OCI-LY7 (cell line): Measurements from ENCODE around the gene MARCKS. TPM values are rescaled to one million over a fixed set of nuclear protein-coding genes. Genes with fewer than 3 reads are reported as not detected.

Experiments used
- BruUV-seq: library from RNA; stranded (reverse); fragments of 400-500 nt; replicated peaks from 2 replicates; lab custom pipeline; 2021; lab: Mats Ljungman, UMichigan
- CTCF ChIA-PET: fragments of 300-600 bp; sonication (Branson Sonifier 250); formaldehyde crosslinking; loops from one replicate; lab custom pipeline; 2022; ENCODE audit warnings: antibody characterized with exemption; ENCODE audit not compliant: unreplicated experiment; lab: Charles Lee
- POLR2A ChIA-PET: fragments of 300-600 bp; sonication (Branson Sonifier 250); formaldehyde crosslinking; loops from one replicate; lab custom pipeline; 2022; ENCODE audit warnings: antibody characterized with exemption; lab: Charles Lee
- DNase-seq: peaks from one replicate; pipeline ENCODE4 v3.0.0-alpha.2; 2015; ENCODE audit warnings: low spot score
- H2AFZ ChIP-seq: fragments of 200-600 bp; sonication (generic), shearing (Covaris generic); 2 replicates; pipeline ENCODE4 v1.6.1; 2014; ENCODE audit warnings: mild to moderate bottlenecking, antibody characterized with exemption, low read length, moderate library complexity
- H3K27ac ChIP-seq: fragments of 200-600 bp; sonication (generic); 2 replicates; pipeline ENCODE4 v1.5.1; 2014; ENCODE audit warnings: mixed run types, low read depth, mild to moderate bottlenecking, moderate library complexity, low read length, inconsistent platforms; ENCODE audit not compliant: poor library complexity, severe bottlenecking
- H3K36me3 ChIP-seq: fragments of 200-600 bp; sonication (generic); 2 replicates; pipeline ENCODE4 v1.6.1; 2014; ENCODE audit warnings: mild to moderate bottlenecking, antibody characterized with exemption, low read length, moderate library complexity, mixed read lengths; ENCODE audit not compliant: insufficient read depth
- H3K4me1 ChIP-seq: fragments of 200-600 bp; sonication (generic); 2 replicates; pipeline ENCODE4 v1.5.1; 2014; ENCODE audit warnings: mild to moderate bottlenecking, low read length; ENCODE audit not compliant: insufficient read depth, poor library complexity, severe bottlenecking
- H3K4me2 ChIP-seq: fragments of 200-600 bp; sonication (generic); 2 replicates; pipeline ENCODE4 v1.6.1; 2014; ENCODE audit warnings: mild to moderate bottlenecking, low read length
- H3K4me3 ChIP-seq: fragments of 200-600 bp; sonication (generic); 2 replicates; pipeline ENCODE4 v1.5.1; 2014; ENCODE audit warnings: mild to moderate bottlenecking, low read depth, low read length; ENCODE audit not compliant: poor library complexity, severe bottlenecking
- H3K79me2 ChIP-seq: fragments of 200-600 bp; sonication (generic); 2 replicates; pipeline ENCODE4 v1.6.1; 2016; ENCODE audit warnings: low read depth, mild to moderate bottlenecking, low read length, moderate library complexity, mixed read lengths; ENCODE audit not compliant: insufficient read depth
- H3K9me2 ChIP-seq: fragments of 200-600 bp; sonication (generic); 2 replicates; pipeline ENCODE4 v1.6.1; 2016; ENCODE audit warnings: mild to moderate bottlenecking, low read length, mixed read lengths; ENCODE audit not compliant: insufficient read depth
- H3K9me3 ChIP-seq: fragments of 200-600 bp; sonication (generic); 2 replicates; pipeline ENCODE4 v1.6.1; 2014; ENCODE audit warnings: mild to moderate bottlenecking, mixed run types, low read length, mixed read lengths
- H4K20me1 ChIP-seq: fragments of 200-600 bp; sonication (generic); 2 replicates; pipeline ENCODE4 v1.6.1; 2014; ENCODE audit warnings: mild to moderate bottlenecking, antibody characterized with exemption, low read length, moderate library complexity, mixed read lengths; ENCODE audit not compliant: insufficient read depth
- EZH2phosphoT487 ChIP-seq: fragments of 200-600 bp; sonication (generic); IDR thresholded peaks from 2 replicates; pipeline ENCODE4 v1.6.1; 2018; ENCODE audit warnings: low read depth, borderline replicate concordance, mild to moderate bottlenecking, mixed run types, antibody characterized with exemption, low read length, moderate library complexity, mixed read lengths
- intact Hi-C: fragments of 100-400 bp; cut with micrococcal nuclease; formaldehyde crosslinking; loops from one replicate; pipeline ENCODE4 v1.10.0; 2022; ENCODE audit not compliant: unreplicated experiment
- total RNA-seq, 2 experiments: library from RNA; depleted of rRNA in 1 of 2; stranded (reverse); fragments of >200 nt in 1 of 2; shearing (Covaris generic) in 1 of 2; gene quantifications; 2 replicates each; pipeline ENCODE4 v1.2.3, GENCODE V29; 2014 to 2022
- TF ChIP-seq, protein P1 (sequence below): fragments of 200-600 bp; sonication (generic); conservative IDR thresholded peaks from 2 replicates; pipeline ENCODE4 v1.5.1; 2014; ENCODE audit warnings: mild to moderate bottlenecking, antibody characterized with exemption, low read length, moderate library complexity, mixed read lengths

MARCKS gene
- total RNA-seq, 2 experiments from 2014 or later = 0.03 to 3.9 TPM

DNA sequence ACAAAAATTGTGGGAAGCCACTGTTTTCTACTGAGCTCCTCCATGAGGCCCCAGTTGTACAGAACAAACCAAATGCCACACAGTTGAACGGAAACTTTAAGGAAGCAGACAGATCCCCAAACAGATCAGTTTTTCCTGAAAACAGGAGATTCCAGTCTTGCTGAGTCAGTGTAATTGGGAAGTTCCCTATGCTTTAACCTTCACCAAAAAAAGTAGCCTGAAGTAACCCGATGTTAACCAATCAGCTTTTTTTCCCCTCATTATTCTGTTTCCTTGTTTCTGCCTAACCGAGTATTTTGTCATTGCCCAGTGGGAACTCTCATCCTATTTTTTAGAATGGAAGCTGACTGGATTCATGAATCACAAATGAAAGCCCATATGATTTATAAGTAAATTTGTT lies 36.7 kb downstream of the MARCKS start:
- intact Hi-C loops = no loop called here
- TF ChIP-seq EZH2phosphoT487 = no peak
- TF ChIP-seq, protein P1, sequence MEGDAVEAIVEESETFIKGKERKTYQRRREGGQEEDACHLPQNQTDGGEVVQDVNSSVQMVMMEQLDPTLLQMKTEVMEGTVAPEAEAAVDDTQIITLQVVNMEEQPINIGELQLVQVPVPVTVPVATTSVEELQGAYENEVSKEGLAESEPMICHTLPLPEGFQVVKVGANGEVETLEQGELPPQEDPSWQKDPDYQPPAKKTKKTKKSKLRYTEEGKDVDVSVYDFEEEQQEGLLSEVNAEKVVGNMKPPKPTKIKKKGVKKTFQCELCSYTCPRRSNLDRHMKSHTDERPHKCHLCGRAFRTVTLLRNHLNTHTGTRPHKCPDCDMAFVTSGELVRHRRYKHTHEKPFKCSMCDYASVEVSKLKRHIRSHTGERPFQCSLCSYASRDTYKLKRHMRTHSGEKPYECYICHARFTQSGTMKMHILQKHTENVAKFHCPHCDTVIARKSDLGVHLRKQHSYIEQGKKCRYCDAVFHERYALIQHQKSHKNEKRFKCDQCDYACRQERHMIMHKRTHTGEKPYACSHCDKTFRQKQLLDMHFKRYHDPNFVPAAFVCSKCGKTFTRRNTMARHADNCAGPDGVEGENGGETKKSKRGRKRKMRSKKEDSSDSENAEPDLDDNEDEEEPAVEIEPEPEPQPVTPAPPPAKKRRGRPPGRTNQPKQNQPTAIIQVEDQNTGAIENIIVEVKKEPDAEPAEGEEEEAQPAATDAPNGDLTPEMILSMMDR = no peak
- CTCF ChIA-PET = no interaction called here
- POLR2A ChIA-PET = no interaction called here
- H3K4me3 ChIP-seq = no peak overlapping the region
- no TSS peak for BruUV-seq
- H3K4me1 ChIP-seq = no peaks in the 10 kb centered on the region
- no peaks in the 10 kb centered on the region for H3K36me3 ChIP-seq
- DNase-seq = no peak
- no peaks in the 10 kb centered on the region for H3K9me2 ChIP-seq
- no peaks in the 10 kb centered on the region for H4K20me1 ChIP-seq
- H3K79me2 ChIP-seq = no peaks in the 10 kb centered on the region
- no peak overlapping the region for H3K4me2 ChIP-seq
- H3K9me3 ChIP-seq = no peaks in the 10 kb centered on the region
- no peak overlapping the region for H2AFZ ChIP-seq
- no peak overlapping the region for H3K27ac ChIP-seq

DNA sequence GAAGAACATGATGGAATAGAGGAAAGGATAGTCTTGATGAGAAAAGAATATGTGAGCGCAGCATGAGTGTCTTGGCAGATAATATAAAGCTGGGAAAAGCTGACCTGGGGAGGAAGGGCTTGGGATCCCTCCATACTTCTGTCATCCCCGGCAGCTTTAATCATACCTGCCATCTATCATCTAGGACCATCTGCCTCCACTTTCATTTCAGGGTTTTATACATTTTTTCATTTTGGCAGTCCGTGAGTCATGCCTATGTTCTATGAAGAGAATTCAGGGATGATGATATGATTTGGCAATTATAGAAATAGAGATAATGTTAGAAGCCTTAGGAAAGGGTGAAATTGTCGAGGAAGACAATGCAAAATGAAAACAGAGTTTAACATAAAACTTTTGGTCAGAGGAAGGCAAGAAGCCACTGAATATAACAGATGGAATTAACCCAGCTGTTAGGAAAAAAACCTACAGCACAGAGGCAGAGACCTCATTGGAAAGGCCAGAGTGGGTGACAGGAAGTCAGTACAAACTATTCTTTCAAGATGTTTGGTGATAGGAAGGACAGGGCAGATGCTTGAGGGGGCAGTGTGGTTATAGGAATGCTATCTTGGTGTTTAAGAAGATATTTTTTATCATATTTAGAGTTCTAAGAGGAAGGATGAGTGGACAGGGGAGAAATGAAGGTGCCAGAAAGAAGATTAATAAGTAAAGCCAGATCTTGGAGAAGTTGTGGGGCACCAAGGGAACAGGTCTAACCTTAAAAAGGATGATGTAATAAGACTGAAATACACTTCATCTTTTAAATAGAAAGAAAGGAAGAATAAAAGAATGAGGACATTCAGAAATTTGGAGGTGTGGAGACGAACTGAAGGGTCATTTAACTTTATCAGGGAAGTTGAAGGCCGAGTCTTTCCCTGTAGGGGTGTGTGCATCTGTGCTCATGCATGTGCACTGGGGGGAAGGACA lies 37.8 kb downstream of the MARCKS start:
- no peak overlapping the region for H2AFZ ChIP-seq
- no peak overlapping the region for H3K4me3 ChIP-seq
- H3K4me2 ChIP-seq = no peak overlapping the region
- ChIA-PET POLR2A (interaction anchor here (1.2 kb wide), 1 partner anchor 12 kb away, joined by 4 read pairs; no protein-coding TSS in a partner anchor), CTCF (interaction anchor here (0.5 kb wide), 1 partner anchor 10 kb away, joined by 3 read pairs; no protein-coding TSS in a partner anchor)
- intact Hi-C loops = no loop called here
- TF ChIP-seq EZH2phosphoT487 = no peak
- TF ChIP-seq, protein P1 = no peak
- H3K27ac ChIP-seq = no peak overlapping the region
- BruUV-seq = no TSS peak
- H3K36me3 ChIP-seq = no peaks in the 10 kb centered on the region
- no peaks in the 10 kb centered on the region for H3K4me1 ChIP-seq
- no peaks in the 10 kb centered on the region for H3K9me3 ChIP-seq
- no peaks in the 10 kb centered on the region for H3K9me2 ChIP-seq
- no peaks in the 10 kb centered on the region for H3K79me2 ChIP-seq
- no peaks in the 10 kb centered on the region for H4K20me1 ChIP-seq
- no peak for DNase-seq

DNA sequence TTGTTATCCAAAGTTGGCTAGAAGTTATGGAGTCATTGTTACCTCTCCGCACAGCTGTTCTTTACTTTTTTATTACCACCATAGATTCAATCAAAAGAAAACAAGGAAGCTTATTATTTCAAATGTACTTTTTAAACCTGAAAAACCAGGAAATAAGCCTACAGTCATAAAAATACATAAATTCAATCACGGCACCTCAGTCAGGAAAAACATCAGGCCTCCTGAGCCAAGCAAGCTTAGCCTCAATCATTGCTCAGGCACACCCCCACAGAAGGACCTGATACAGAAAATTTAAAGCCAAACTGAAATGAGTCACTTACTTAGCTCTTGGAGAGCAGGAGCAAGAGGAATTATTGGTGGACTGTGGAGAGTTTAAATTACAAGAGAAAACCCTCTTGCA lies 44.3 kb downstream of the MARCKS start:
- H3K4me1 ChIP-seq = no peaks in the 10 kb centered on the region
- H3K4me2 ChIP-seq = no peak overlapping the region
- no peak overlapping the region for H3K4me3 ChIP-seq
- no peaks in the 10 kb centered on the region for H3K79me2 ChIP-seq
- no peak for TF ChIP-seq EZH2phosphoT487
- TF ChIP-seq, protein P1 = no peak
- no peak for DNase-seq
- POLR2A ChIA-PET = interaction anchor here (0.8 kb wide), 1 partner anchor 155 kb away, joined by 3 read pairs; no protein-coding TSS in a partner anchor
- BruUV-seq = no TSS peak
- H3K9me2 ChIP-seq = no peaks in the 10 kb centered on the region
- no peak overlapping the region for H3K27ac ChIP-seq
- H2AFZ ChIP-seq = no peak overlapping the region
- no peaks in the 10 kb centered on the region for H3K9me3 ChIP-seq
- H3K36me3 ChIP-seq = no peaks in the 10 kb centered on the region
- CTCF ChIA-PET = no interaction called here
- no peaks in the 10 kb centered on the region for H4K20me1 ChIP-seq
- intact Hi-C loops = no loop called here
